Lung (tissue), 12 donors: ENCODE results near the gene FAM193A. TPM values are rescaled to one million over a fixed set of nuclear protein-coding genes. Genes with fewer than 3 reads are reported as not detected.

Experiments
- ATAC-seq: fragments of 200-7000 bp; cut with Tn5 transposase; one replicate; pipeline ENCODE4 v1.9.1; 2020; ENCODE audit warnings: moderate number of reproducible peaks; ENCODE audit not compliant: insufficient read depth, low FRiP score
- DNase-seq, 3 donors: peaks; one replicate each; pipeline ENCODE4 v3.0.0-alpha.2; 2013 to 2017
- H3K27ac ChIP-seq, 2 donors: one replicate each; pipeline ENCODE4 v1.5.1; 2013; ENCODE audit warnings: mild to moderate bottlenecking in 2 of 2, moderate library complexity in 2 of 2, control low read depth in 1 of 2, inconsistent platforms in 1 of 2, low read depth in 1 of 2, low read length in 1 of 2
- H3K27me3 ChIP-seq, 3 donors: one replicate each; pipeline ENCODE4 v1.5.1; 2013; ENCODE audit warnings: low read length in 2 of 3; ENCODE audit not compliant: control insufficient read depth in 3 of 3, insufficient read depth in 3 of 3
- H3K36me3 ChIP-seq, 4 donors: one replicate each; pipeline ENCODE4 v1.5.1; 2013; ENCODE audit warnings: low read length in 4 of 4, mild to moderate bottlenecking in 1 of 4, moderate library complexity in 1 of 4; ENCODE audit not compliant: control insufficient read depth in 4 of 4, insufficient read depth in 4 of 4
- H3K4me1 ChIP-seq, 5 donors: one replicate each; pipeline ENCODE4 v1.5.1; 2013; ENCODE audit warnings: low read length in 5 of 5, mild to moderate bottlenecking in 2 of 5, moderate library complexity in 1 of 5; ENCODE audit not compliant: control insufficient read depth in 5 of 5, insufficient read depth in 5 of 5
- H3K4me3 ChIP-seq: one replicate; pipeline ENCODE4 v1.5.1; 2013; ENCODE audit warnings: mild to moderate bottlenecking, control low read depth, moderate library complexity
- H3K9ac ChIP-seq, 2 donors: one replicate each; pipeline ENCODE4 v1.5.1; 2013; ENCODE audit warnings: low read length in 2 of 2, control low read depth in 1 of 2; ENCODE audit not compliant: insufficient read depth in 1 of 2
- H3K9me3 ChIP-seq, 4 donors: one replicate each; pipeline ENCODE4 v1.5.1; 2013; ENCODE audit warnings: low read length in 3 of 4, mild to moderate bottlenecking in 1 of 4, moderate library complexity in 1 of 4; ENCODE audit not compliant: control insufficient read depth in 4 of 4, insufficient read depth in 3 of 4
- WGBS, 2 donors: extraction: QIAGEN DNeasy Blood & Tissue Kit; methylation state at CpG; one replicate each; pipeline ENCODE4 v1.1.7; 2013; 5-methylcytosine and 5-hydroxymethylcytosine counted together
- polyA plus RNA-seq, 2 donors: library from polyadenylated mRNA; stranded (reverse); fragments of 200-250 nt; gene quantifications; one replicate each; pipeline ENCODE4 v1.2.1, GENCODE V29; 2013
- total RNA-seq, 2 donors: library from RNA; depleted of rRNA in 1 of 2; stranded (reverse); fragments of >200 nt in 1 of 2; gene quantifications; one replicate each; pipeline ENCODE4 v1.2.1, GENCODE V29; 2014 to 2021
- TF ChIP-seq, protein P1 (sequence below): IDR thresholded peaks from 2 replicates; pipeline ENCODE4 v1.5.1; 2012; ENCODE audit warnings: mild to moderate bottlenecking; ENCODE audit errors: control extremely low read depth, extremely low read depth
- donor health status: control.
- donor health status: control.
- donor health status: Bipolar disorder and iron deficiency.
- donor health status: healthy.
- donor health status: DM: yes; HTN: yes; CAD: no.

Gene FAM193A
- total and polyA plus RNA-seq, 4 donors: 9.7 to 33.2 (median 17.5) TPM

DNA sequence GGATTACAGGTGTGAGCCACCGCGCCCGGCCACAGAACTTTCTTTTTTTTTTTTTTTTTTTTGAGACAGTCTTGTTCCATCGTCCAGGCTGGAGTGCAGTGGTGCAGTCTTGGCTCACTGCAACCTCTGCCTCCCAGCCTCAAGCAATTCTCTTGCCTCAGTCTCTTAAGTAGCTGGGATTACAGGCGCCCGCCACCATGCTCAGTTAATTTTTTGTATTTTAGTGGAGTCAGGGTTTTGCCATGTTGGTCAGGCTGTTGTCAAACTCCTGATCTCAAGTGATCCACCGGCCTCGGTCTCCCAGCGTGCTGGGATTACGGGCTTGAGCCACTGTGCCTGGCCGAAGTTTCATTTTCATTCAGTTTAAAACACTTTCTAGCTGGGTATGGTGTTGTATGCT is 16.4 kb downstream of the FAM193A start:
- peaks cover 0 to 4% (median 0%) of the 10 kb centered on the region in 5 donors for H3K4me1 ChIP-seq

DNA sequence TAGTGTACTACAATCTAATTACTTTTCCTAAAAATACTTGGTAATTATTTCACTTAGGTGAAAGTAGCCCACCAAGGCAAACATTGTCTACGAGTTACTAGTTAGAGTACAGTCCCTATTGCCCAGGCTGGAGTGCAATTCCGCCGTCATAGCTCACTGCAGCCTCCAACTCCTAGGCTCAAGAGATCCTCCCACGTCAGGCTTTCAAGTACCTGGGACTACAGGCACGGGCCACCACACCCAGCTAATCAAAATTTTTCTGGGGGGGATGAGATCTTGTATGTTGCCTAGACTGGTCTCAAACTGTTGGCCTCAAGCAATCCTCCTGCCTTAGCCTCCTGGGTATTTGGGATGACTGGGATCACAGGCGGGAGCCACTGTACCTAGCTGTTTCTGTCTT is 21.9 kb downstream of the FAM193A start:
- no peak overlapping the region for H3K9ac ChIP-seq
- H3K9me3 ChIP-seq: no peaks in the 10 kb centered on the region
- 83 to 91% methylated on average over 6 of the region's 6 CpGs for WGBS, 2 donors
- H3K27me3 ChIP-seq: no peaks in the 10 kb centered on the region
- H3K36me3 ChIP-seq: peaks cover 0 to 8% (median 3%) of the 10 kb centered on the region in 4 donors
- TF ChIP-seq, protein P1, sequence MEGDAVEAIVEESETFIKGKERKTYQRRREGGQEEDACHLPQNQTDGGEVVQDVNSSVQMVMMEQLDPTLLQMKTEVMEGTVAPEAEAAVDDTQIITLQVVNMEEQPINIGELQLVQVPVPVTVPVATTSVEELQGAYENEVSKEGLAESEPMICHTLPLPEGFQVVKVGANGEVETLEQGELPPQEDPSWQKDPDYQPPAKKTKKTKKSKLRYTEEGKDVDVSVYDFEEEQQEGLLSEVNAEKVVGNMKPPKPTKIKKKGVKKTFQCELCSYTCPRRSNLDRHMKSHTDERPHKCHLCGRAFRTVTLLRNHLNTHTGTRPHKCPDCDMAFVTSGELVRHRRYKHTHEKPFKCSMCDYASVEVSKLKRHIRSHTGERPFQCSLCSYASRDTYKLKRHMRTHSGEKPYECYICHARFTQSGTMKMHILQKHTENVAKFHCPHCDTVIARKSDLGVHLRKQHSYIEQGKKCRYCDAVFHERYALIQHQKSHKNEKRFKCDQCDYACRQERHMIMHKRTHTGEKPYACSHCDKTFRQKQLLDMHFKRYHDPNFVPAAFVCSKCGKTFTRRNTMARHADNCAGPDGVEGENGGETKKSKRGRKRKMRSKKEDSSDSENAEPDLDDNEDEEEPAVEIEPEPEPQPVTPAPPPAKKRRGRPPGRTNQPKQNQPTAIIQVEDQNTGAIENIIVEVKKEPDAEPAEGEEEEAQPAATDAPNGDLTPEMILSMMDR: no peak
- no peak overlapping the region for H3K4me3 ChIP-seq
- H3K4me1 ChIP-seq: peaks cover 0 to 6% (median 0%) of the 10 kb centered on the region in 5 donors
- no peak for DNase-seq
- ATAC-seq: no peak
- no peak overlapping the region for H3K27ac ChIP-seq

More for the DNA sequence above, 16.4 kb downstream of the FAM193A start:
- H3K4me3 ChIP-seq: no peak overlapping the region
- no peaks in the 10 kb centered on the region for H3K9me3 ChIP-seq
- H3K36me3 ChIP-seq: no peaks in the 10 kb centered on the region
- DNase-seq (no peak), ATAC-seq (no peak)
- H3K27me3 ChIP-seq: no peaks in the 10 kb centered on the region
- H3K27ac ChIP-seq: no peak overlapping the region
- TF ChIP-seq, protein P1: no peak
- 97 to 98% methylated on average over 9 to 11 of the region's 11 CpGs for WGBS, 2 donors
- H3K9ac ChIP-seq: no peak overlapping the region

DNA sequence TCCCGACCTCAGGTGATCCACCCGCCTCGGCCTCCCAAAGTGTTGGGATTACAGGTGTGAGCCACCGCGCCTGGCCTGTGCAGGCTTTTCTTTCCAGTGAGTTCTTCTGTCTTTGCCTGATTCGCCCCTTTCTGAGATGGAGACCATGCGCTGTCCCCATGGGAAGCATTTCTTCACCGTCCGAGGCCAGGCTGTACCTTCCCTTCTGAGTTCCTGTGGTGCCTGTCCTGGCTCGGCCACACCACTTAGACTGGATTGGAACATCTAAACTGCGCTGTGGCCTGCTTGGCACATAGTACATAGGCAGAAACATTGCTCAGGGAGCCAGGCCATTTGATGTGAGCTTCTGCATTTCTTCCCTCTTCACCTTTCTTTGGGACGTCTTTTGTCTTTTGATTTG is 23.7 kb downstream of the FAM193A start:
- TF ChIP-seq, protein P1: no peak
- no peak for DNase-seq
- 91 to 95% methylated on average over 12 of the region's 12 CpGs for WGBS, 2 donors
- Histone ChIP-seq H3K36me3 (peaks cover 0 to 8% (median 3%) of the 10 kb centered on the region in 4 donors), H3K9me3 (no peaks in the 10 kb centered on the region), H3K27me3 (no peaks in the 10 kb centered on the region), H3K27ac (no peak overlapping the region), H3K9ac (no peak overlapping the region), H3K4me1 (peaks cover 0 to 8% (median 0%) of the 10 kb centered on the region in 5 donors), H3K4me3 (no peak overlapping the region)
- ATAC-seq: no peak

DNA sequence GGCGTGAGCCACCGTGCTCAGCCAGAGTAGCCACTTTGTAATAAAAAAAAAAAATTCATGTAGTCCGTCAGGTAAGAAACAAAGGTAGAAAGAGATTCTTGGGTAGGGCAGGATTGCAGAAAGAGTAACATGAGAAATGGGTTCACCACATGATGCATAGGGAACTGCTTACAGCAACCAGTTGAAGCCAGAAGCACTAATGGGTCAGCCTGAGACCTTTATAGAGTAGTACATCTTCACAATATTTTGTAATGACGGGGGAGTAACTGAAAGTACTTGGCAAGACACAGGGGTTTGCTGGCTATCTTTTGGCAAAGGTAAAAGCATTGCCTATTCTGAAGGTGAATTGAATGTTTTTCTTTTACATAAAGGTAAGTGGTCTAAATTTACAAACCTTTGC is 29.1 kb downstream of the FAM193A start:
- H3K27ac ChIP-seq: no peak overlapping the region

More for the DNA sequence above, 29.1 kb downstream of the FAM193A start:
- ATAC-seq: no peak
- WGBS, 2 donors: 96 to 97% methylated on average over 4 of the region's 4 CpGs
- Histone ChIP-seq H3K4me3 (no peak overlapping the region), H3K9ac (no peak overlapping the region), H3K9me3 (no peaks in the 10 kb centered on the region), H3K36me3 (peaks cover 0 to 13% (median 5%) of the 10 kb centered on the region in 4 donors), H3K4me1 (peaks cover 0 to 8% (median 4%) of the 10 kb centered on the region in 5 donors), H3K27me3 (no peaks in the 10 kb centered on the region)
- TF ChIP-seq, protein P1: no peak
- no peak for DNase-seq
